Gastroesophageal sphincter (tissue), 4 donors: ENCODE measurements around the gene CDYL. TPM values are rescaled to one million over a fixed set of nuclear protein-coding genes. Genes with fewer than 3 reads are reported as not detected.
"Not testable (repeated sequence)": the region's sequence is repeated elsewhere in the genome, so short reads cannot be mapped to it uniquely, and the experiment has no call there.

ENCODE experiments used
- ATAC-seq: fragments of 150-250 bp; one replicate; pipeline ENCODE4 v1.9.1; 2016; ENCODE audit warnings: mild to moderate bottlenecking, moderate library complexity
- H3K27ac ChIP-seq, 4 donors: fragments of 200-600 bp; sonication (generic) in 3 of 4; 1 replicate in 3 of 4; 2 replicates in 1 of 4; pipeline ENCODE4 v1.5.1; 2016 to 2019
- H3K27me3 ChIP-seq: fragments of 200-600 bp; sonication (generic); one replicate; pipeline ENCODE4 v1.5.1; 2019
- H3K36me3 ChIP-seq, 2 donors: fragments of 200-600 bp; sonication (generic); one replicate each; pipeline ENCODE4 v1.5.1; 2019; ENCODE audit warnings: control low read depth in 1 of 2
- H3K4me1 ChIP-seq, 3 donors: fragments of 200-600 bp; sonication (generic); 1 replicate in 2 of 3; 2 replicates in 1 of 3; pipeline ENCODE4 v1.5.1; 2016 to 2019; ENCODE audit warnings: control low read depth in 2 of 3
- H3K4me3 ChIP-seq, 2 donors: fragments of 200-600 bp; sonication (generic); one replicate each; pipeline ENCODE4 v1.5.1; 2019; ENCODE audit warnings: mild to moderate bottlenecking in 1 of 2, moderate library complexity in 1 of 2
- H3K9me3 ChIP-seq, 3 donors: fragments of 200-600 bp; sonication (generic); one replicate each; pipeline ENCODE4 v1.5.1; 2017 to 2019; ENCODE audit warnings: control low read depth in 2 of 3
- CTCF ChIP-seq, 4 experiments: fragments of 200-600 bp in 2 of 4; fragments of 450-650 bp in 2 of 4; sonication (generic) in 1 of 4; IDR thresholded peaks; one replicate each; pipeline ENCODE4 v1.5.1; 2017 to 2019; ENCODE audit warnings: antibody characterized with exemption in 4 of 4, mild to moderate bottlenecking in 2 of 4, moderate library complexity in 2 of 4
- EP300 ChIP-seq: sonication (generic); formaldehyde crosslinking; IDR thresholded peaks from one replicate; pipeline ENCODE4 v1.6.1; 2017; ENCODE audit warnings: antibody characterized with exemption, mild to moderate bottlenecking
- POLR2A ChIP-seq, 2 donors: fragments of 450-650 bp; IDR thresholded peaks; one replicate each; pipeline ENCODE4 v1.6.1; 2017; ENCODE audit warnings: antibody characterized with exemption in 2 of 2, mild to moderate bottlenecking in 2 of 2, moderate library complexity in 1 of 2
- POLR2AphosphoS5 ChIP-seq: sonication (generic); formaldehyde crosslinking; IDR thresholded peaks from one replicate; pipeline ENCODE4 v1.6.1; 2017; ENCODE audit warnings: antibody characterized with exemption
- WGBS, 2 donors: methylation state at CpG; one replicate each; pipeline ENCODE4 v1.1.5; 2018; ENCODE audit warnings: low coverage in 1 of 2; 5-methylcytosine and 5-hydroxymethylcytosine counted together
- total RNA-seq, 4 donors: library from RNA; depleted of rRNA; stranded (reverse); fragments of >200 nt; gene quantifications; one replicate each; pipeline ENCODE4 v1.1.0, GENCODE V29; 2016

CDYL gene
- total RNA-seq, 4 donors from 2014 or later: 32.0 to 68.3 (median 54.0) TPM

DNA sequence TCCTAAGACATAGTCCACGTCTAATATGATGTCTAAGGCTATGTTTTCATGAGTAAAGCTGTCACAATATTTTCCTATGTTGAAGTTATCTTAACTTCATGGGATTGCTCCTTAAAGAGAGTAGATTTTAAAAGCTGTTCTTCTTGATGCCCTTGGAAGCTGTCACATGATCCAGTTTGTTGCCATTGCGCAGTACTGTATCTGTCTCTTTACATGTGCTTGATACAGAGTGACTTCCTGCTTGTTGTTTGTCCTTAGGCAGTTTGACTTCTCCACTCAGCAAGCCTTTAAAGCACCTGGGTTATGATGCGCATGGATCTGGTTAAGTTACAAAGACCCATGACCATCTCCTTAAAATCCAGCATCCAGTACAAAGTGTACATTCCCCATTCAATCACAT is 85.4 kb downstream of the CDYL start:
- no peak for ATAC-seq
- 89 to 100% methylated on average over 3 of the region's 3 CpGs for WGBS, 2 donors

DNA sequence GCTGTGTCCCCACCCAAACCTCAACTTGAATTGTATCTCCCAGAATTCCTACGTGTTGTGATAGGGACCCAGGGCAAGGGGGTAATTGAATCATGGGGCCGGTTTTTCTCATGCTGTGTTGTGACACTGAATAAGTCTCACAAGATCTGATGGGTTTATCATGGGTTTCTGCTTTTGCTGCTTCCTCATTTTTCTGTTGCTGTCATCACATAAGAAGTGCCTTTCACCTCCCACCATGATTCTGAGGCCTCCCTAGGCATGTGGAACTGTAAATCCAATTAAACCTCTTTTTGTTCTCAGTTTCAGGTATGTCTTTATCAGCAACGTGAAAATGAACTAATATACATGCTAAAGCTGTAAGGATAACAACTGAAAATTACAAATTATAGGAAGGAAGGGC is 88.3 kb downstream of the CDYL start:
- ATAC-seq: no peak
- Histone ChIP-seq H3K27ac (no peak overlapping the region), H3K4me3 (no peak overlapping the region), H3K36me3 (no peaks in the 10 kb centered on the region), H3K4me1 (peaks cover 0 to 3% (median 0%) of the 10 kb centered on the region in 3 donors), H3K9me3 (peaks cover 0 to 40% (median 0%) of the 10 kb centered on the region in 3 donors), H3K27me3 (no peaks in the 10 kb centered on the region)
- TF ChIP-seq POLR2A (IDR thresholded peaks at IDR 0.05) (no peak), CTCF (IDR thresholded peaks at IDR 0.05) (no peak), EP300 (no peak), POLR2AphosphoS5 (no peak)
- 85 to 100% methylated on average over 3 of the region's 3 CpGs for WGBS, 2 donors

More for the DNA sequence above, 85.4 kb downstream of the CDYL start:
- Histone ChIP-seq H3K27ac (no peak overlapping the region), H3K27me3 (no peaks in the 10 kb centered on the region), H3K4me1 (peaks cover 0 to 21% (median 5%) of the 10 kb centered on the region in 3 donors), H3K36me3 (no peaks in the 10 kb centered on the region), H3K4me3 (no peak overlapping the region), H3K9me3 (peaks cover 0 to 26% (median 0%) of the 10 kb centered on the region in 3 donors)
- TF ChIP-seq POLR2AphosphoS5 (no peak), CTCF (IDR thresholded peaks at IDR 0.05) (no peak), POLR2A (IDR thresholded peaks at IDR 0.05) (no peak), EP300 (no peak)

GRCh38 chr6:4865006-4865405 is 88.8 kb downstream of the CDYL start:
- H3K9me3 ChIP-seq: peaks cover 0 to 40% (median 0%) of the 10 kb centered on the region in 3 donors
- H3K27ac ChIP-seq, H3K36me3 ChIP-seq, H3K27me3 ChIP-seq, H3K4me3 ChIP-seq, H3K4me1 ChIP-seq, ATAC-seq: not testable (repeated sequence)
- WGBS, 2 donors: 92 to 96% methylated on average over 4 of the region's 4 CpGs

- peaks cover 0 to 42% (median 0%) of the 10 kb centered on the region in 3 donors for H3K4me1 ChIP-seq
- H3K36me3 ChIP-seq: no peaks in the 10 kb centered on the region
- peaks cover 0 to 14% (median 0%) of the 10 kb centered on the region in 3 donors for H3K9me3 ChIP-seq
- 100% methylated on average over 2 to 3 of the region's 3 CpGs for WGBS, 2 donors
- TF ChIP-seq POLR2AphosphoS5: no peak
- no peak for TF ChIP-seq EP300
- TF ChIP-seq POLR2A (IDR thresholded peaks at IDR 0.05): no peak
- TF ChIP-seq CTCF (IDR thresholded peaks at IDR 0.05): no peak
- H3K27ac ChIP-seq: no peak overlapping the region
- no peak for ATAC-seq
- no peak overlapping the region for H3K4me3 ChIP-seq
- no peaks in the 10 kb centered on the region for H3K27me3 ChIP-seq
These were observed 94.8 kb downstream of the CDYL start for GRCh38 chr6:4870821-4871494.

DNA sequence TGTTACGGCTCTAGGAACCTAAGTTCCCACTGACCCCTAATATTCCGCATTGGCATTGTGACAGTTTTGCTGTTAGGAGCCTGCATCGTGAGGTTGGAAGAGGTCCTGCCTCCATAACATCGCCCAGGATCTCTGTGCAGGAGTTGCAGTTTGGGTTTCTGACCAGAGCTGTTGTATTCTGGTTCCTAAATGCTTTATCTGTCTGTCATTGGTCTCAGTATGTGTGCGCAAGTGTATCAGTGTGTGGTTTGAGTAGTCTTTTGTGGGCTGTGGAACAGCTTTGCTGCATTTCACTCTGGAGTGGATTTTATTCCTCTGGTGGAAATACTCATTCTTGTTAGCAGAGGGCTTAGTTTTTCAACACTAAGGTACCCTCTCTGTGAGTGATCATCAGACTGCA is 95.6 kb downstream of the CDYL start:
- Histone ChIP-seq H3K4me1 (peaks cover 0 to 51% (median 5%) of the 10 kb centered on the region in 3 donors), H3K27ac (no peak overlapping the region), H3K36me3 (no peaks in the 10 kb centered on the region), H3K9me3 (peaks cover 0 to 14% (median 0%) of the 10 kb centered on the region in 3 donors), H3K27me3 (no peaks in the 10 kb centered on the region), H3K4me3 (no peak overlapping the region)
- no peak for TF ChIP-seq EP300
- no peak for TF ChIP-seq POLR2AphosphoS5
- no peak for TF ChIP-seq POLR2A (IDR thresholded peaks at IDR 0.05)
- no peak for TF ChIP-seq CTCF (IDR thresholded peaks at IDR 0.05)
- no peak for ATAC-seq
- 93 to 100% methylated on average over 1 to 5 of the region's 5 CpGs for WGBS, 2 donors
